ENCODE results near the gene TRAK2. TPM values are rescaled to one million over a fixed set of nuclear protein-coding genes. Genes with fewer than 3 reads are reported as not detected.

Gene TRAK2
- total RNA-seq (2014; rRNA removed; shearing (Covaris generic)), result 4.3 and 4.4 TPM in 2 replicates

GRCh38 chr2:201451292-201452057 lies at the start of gene TRAK2, which contains the start of gene STRADB:
TSS of gene TRAK2 (minus strand) at chr2:201451458. CDS start at chr2:201420507, 30,951 bp downstream.
TSS of gene STRADB (plus strand) at chr2:201451740. CDS start at chr2:201454841, 3,101 bp downstream.

GRCh38 chr2:201357221-201357620 lies 94.0 kb downstream of the TRAK2 start, which contains the start of gene FLACC1:
TSS of gene FLACC1 (minus strand) at chr2:201357345. CDS start at chr2:201351404, 5,941 bp downstream.

Small RNA genes lying within 50 kb of the gene (small RNA-seq; reads per million reads assigned to genes)
- gene RF00019, result not detected

Other genes with a start within 250 kb of the TRAK2 start
- 21.4 and 25.8 TPM in 2 replicates for gene CASP8, start 190.9 kb downstream of the TRAK2 start, total RNA-seq (2014; rRNA removed; shearing (Covaris generic))
- 0.68 and 1.1 TPM in 2 replicates for gene FLACC1, start 94.1 kb downstream of the TRAK2 start, total RNA-seq (2014; rRNA removed; shearing (Covaris generic))
- gene STRADB, start 282 bp upstream of the TRAK2 start, total RNA-seq (2014; rRNA removed; shearing (Covaris generic)), result 12.8 and 13.0 TPM in 2 replicates
- gene TMEM237, start 192.0 kb upstream of the TRAK2 start, total RNA-seq (2014; rRNA removed; shearing (Covaris generic)), result 15.4 and 20.8 TPM in 2 replicates
- gene MPP4, start 247.2 kb upstream of the TRAK2 start, total RNA-seq (2014; rRNA removed; shearing (Covaris generic)), result 9.0 and 15.0 TPM in 2 replicates